T-helper 1 cell treated with Interleukin-12 subunit alpha and Interleukin-12 subunit beta and Interleukin-4 antibody, amounts not matched to agents 30 μg/mL and 1 μg/mL, for 36 hours (primary cell): ENCODE measurements around the gene AUH.

Source experiments
- H3K27ac Mint-ChIP-seq: one replicate; pipeline ENCODE4 v1.8.0; 2021; ENCODE audit warnings: mild to moderate bottlenecking, mixed read lengths
- H3K27me3 Mint-ChIP-seq: one replicate; pipeline ENCODE4 v1.8.0; 2021; ENCODE audit warnings: low read depth, mixed read lengths
- H3K36me3 Mint-ChIP-seq: one replicate; pipeline ENCODE4 v1.8.0; 2021; ENCODE audit warnings: low read depth, mixed read lengths
- H3K4me1 Mint-ChIP-seq: one replicate; pipeline ENCODE4 v1.8.0; 2021; ENCODE audit warnings: low read depth, mixed read lengths
- H3K4me3 Mint-ChIP-seq: one replicate; pipeline ENCODE4 v1.8.0; 2021; ENCODE audit warnings: mild to moderate bottlenecking, moderate library complexity, mixed read lengths
- H3K9me3 Mint-ChIP-seq: one replicate; pipeline ENCODE4 v1.8.0; 2021; ENCODE audit warnings: mixed read lengths

Gene AUH

DNA sequence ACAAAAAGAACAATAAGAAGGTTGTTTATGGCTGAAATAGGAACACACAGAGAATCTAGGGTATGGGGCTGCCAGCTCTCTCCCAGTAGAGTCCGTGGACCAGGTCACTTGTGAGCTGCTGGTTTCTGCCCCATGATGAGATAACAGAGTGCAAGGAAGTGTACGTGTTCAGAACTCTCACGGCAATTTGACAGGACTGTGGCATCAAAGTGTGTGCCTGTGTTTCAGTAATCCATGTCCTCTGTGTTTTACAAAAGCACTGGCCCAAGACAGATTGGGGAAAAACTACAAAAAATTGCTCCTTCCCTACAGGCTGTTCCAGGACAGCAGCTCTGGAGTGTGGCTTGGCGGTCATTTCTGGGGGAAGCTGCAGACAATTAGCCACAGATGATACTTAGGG is 184.6 kb downstream of the AUH start:
- Mint-ChIP-seq H3K4me3 (no peak overlapping the region), H3K27me3 (no peaks in the 10 kb centered on the region), H3K4me1 (peaks cover 49% of the 10 kb centered on the region), H3K27ac (peak overlapping the region; percentile 90), H3K36me3 (peaks cover 25% of the 10 kb centered on the region), H3K9me3 (peaks cover 16% of the 10 kb centered on the region)

DNA sequence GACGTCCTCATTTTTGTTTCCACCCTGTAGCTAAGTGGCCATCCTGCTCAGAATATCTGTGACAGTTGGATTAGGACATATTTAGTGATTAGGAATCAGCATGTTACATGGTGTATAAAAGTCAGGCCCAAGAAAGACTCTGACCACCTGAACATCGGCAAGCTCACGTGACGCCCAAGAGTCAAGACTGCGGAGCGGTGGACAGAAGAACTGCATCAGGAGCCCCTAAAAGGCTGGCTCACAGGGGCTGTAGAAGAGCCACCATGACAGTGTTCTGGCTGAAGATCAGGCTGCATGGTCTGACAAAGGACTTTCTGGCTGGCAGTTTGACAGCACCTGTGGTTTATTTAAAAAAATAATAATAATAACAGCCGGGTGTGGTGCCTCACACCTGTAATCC is 185.3 kb downstream of the AUH start:
- H3K4me3 Mint-ChIP-seq: no peak overlapping the region
- H3K27me3 Mint-ChIP-seq: no peaks in the 10 kb centered on the region
- peaks cover 32% of the 10 kb centered on the region for H3K36me3 Mint-ChIP-seq
- H3K9me3 Mint-ChIP-seq: peaks cover 22% of the 10 kb centered on the region
- no peak overlapping the region for H3K27ac Mint-ChIP-seq
- peaks cover 49% of the 10 kb centered on the region for H3K4me1 Mint-ChIP-seq

DNA sequence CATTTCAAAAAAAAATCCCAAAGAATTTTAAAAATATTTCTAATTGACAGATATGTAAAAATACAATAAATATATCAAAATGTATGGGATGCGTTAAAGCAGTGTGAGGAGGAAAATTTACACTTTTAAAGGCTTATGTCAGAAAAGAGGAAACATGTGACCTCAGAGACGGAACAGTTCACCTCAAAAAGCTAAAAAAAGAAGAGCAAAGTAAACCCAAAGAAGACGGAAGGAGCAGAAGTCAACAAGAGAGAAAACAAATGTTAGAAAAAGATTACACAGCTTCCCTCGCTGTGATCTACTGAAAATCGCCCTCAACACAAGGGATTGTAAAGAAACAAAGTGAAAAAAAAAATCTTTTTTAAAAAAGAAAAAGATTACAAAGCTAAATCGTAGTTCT is 186.9 kb downstream of the AUH start:
- Mint-ChIP-seq H3K9me3 (peaks cover 38% of the 10 kb centered on the region), H3K27ac (peak overlapping the region; percentile 65), H3K4me3 (peak overlapping the region; percentile 35), H3K4me1 (peaks cover 44% of the 10 kb centered on the region), H3K27me3 (no peaks in the 10 kb centered on the region), H3K36me3 (peaks cover 42% of the 10 kb centered on the region)

DNA sequence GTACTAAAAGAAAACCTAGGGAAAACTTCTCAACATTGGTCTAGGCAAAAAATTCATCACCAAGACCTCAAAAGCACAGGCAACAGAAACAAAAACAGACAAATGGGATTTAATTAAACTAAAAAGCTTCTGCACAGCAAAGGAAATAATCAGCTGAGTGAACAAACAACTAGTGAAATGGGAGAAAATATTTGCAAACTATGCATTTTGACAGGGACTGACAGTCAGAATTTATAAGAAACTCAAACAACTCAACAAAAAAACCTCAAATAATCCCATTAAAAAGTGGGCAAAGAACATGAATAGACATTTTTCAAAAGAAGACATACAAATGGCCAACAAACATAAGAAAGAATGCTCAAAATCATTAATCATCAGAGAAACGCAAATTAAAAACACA is 189.4 kb downstream of the AUH start:
- Mint-ChIP-seq H3K27me3 (no peaks in the 10 kb centered on the region), H3K4me1 (peaks cover 37% of the 10 kb centered on the region), H3K4me3 (no peak overlapping the region), H3K36me3 (peaks cover 37% of the 10 kb centered on the region), H3K9me3 (peaks cover 43% of the 10 kb centered on the region), H3K27ac (no peak overlapping the region)

DNA sequence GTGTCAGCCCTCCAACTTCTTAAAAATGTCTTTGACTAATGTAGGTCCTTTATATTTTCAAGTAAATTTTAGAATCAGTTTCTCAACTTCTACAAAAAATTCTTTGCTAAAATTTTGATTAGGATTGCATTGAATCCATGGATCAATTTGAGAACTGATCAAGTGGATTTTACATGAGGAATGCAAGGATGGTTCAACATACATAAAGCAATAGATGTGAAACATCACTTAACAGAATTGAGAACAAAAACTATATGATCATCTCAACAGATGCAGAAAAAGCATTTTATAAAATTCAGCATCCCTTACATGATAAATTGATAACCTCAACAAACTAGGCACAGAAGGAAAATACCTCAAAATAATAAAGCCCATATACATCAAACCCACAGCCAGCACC is 190.8 kb downstream of the AUH start:
- no peak overlapping the region for H3K27ac Mint-ChIP-seq
- H3K27me3 Mint-ChIP-seq: no peaks in the 10 kb centered on the region
- peaks cover 43% of the 10 kb centered on the region for H3K9me3 Mint-ChIP-seq
- peaks cover 40% of the 10 kb centered on the region for H3K4me1 Mint-ChIP-seq
- peaks cover 38% of the 10 kb centered on the region for H3K36me3 Mint-ChIP-seq
- H3K4me3 Mint-ChIP-seq: no peak overlapping the region

DNA sequence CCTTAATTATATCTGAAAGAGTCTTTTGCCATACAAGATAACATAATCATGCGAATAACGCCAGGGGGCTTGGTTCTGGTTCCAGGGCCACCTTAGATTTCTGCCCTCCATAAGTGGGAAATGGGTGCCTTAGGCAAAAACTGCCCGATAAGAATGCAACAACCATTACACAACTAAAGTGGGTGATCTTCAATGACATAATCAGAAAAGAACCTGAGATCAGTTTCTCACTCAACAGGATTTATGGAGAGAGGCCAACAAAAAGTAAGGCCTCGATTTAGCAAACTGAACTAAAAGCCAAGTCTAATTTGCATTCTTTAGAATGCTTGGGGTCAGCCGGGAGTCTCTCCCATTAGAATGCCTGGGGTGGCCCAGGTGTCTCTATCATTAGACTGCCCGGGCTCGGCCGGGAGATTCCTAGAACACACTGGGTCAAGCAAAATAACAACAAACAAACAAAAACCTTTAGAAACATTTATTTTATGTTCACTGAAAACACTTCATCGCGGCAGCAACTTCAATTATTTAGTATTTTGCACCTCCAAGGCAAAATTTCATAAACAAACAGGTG is 194.8 kb downstream of the AUH start:
- H3K27ac Mint-ChIP-seq: peak overlapping the region; percentile 31
- H3K36me3 Mint-ChIP-seq: peaks cover 31% of the 10 kb centered on the region
- peaks cover 25% of the 10 kb centered on the region for H3K9me3 Mint-ChIP-seq
- no peak overlapping the region for H3K4me3 Mint-ChIP-seq
- H3K4me1 Mint-ChIP-seq: peaks cover 51% of the 10 kb centered on the region
- no peaks in the 10 kb centered on the region for H3K27me3 Mint-ChIP-seq

DNA sequence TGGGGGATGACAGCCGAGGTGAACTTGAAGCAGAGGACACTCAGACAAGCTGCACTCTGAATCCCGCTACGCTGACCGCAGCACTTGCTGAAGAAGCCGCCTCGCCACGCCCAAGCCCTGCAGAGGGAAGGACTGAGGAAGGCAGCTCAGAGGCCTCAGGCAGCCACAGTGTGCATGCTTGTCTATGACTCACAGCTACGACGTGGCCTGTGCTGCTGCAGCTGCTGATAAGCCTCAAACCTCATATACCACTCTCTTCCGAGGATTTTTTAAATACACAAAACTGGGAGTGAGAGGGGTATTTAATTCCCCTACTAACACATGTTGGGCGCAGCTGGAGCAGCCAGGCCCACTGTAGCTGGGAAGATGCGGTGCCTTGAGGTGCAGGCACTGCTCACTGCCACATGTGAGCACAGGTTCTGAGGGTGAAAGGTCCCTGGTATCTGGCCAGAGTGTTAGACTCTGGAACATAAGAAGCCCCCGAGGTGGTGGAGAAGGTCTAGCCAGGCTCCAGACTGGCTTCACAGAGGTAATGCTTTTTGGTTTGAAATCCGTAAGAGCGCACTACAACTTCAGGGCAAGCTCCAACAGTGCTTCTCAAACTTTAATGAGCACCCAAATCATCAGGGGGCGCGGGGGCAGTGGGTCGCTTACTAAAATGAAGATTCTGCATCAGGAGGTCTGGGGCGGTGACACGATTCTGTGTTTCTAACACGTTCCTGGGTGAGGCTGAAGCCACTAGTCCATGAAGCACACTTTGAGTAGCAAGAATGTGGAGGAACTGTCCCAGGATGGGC is 196.8 kb downstream of the AUH start:
- H3K4me1 Mint-ChIP-seq: peaks cover 59% of the 10 kb centered on the region
- peaks cover 5% of the 10 kb centered on the region for H3K9me3 Mint-ChIP-seq
- peaks cover 17% of the 10 kb centered on the region for H3K36me3 Mint-ChIP-seq
- peak overlapping the region; percentile 86 for H3K4me3 Mint-ChIP-seq
- H3K27me3 Mint-ChIP-seq: no peaks in the 10 kb centered on the region
- H3K27ac Mint-ChIP-seq: peak overlapping the region; percentile 98
